OCI-LY1 (cell line): ENCODE results near the gene ZFHX3.

Experiments
- CTCF ChIP-seq: fragments of 200-600 bp; sonication (generic), shearing (Covaris generic); IDR thresholded peaks from 2 replicates; pipeline ENCODE4 v1.5.1; 2017; ENCODE audit warnings: mild to moderate bottlenecking, antibody characterized with exemption, low read length, moderate library complexity, mixed read lengths
- EZH2 ChIP-seq: fragments of 200-600 bp; sonication (generic), shearing (Covaris generic); IDR thresholded peaks from 2 replicates; pipeline ENCODE4 v1.8.0; 2017; ENCODE audit warnings: borderline replicate concordance, mixed run types, mild to moderate bottlenecking, antibody characterized with exemption, low read length, moderate library complexity, mixed read lengths

- TF ChIP-seq CTCF (no peak), EZH2 (no peak)
These were observed 22.6 kb downstream of the ZFHX3 start for GRCh38 chr16:73025151-73025855.
